HCT116 (cell line): ENCODE results near the gene CCN5. TPM values are rescaled to one million over a fixed set of nuclear protein-coding genes. Genes with fewer than 3 reads are reported as not detected.

Source experiments
- ATAC-seq: fragments of 200-7000 bp; cut with Tn5 transposase; 2 replicates; pipeline ENCODE4 v1.9.1; 2020; ENCODE audit warnings: mild to moderate bottlenecking, moderate library complexity
- BruUV-seq: library from RNA; stranded (reverse); fragments of 400-500 nt; replicated peaks from 2 replicates; lab custom pipeline; 2021; lab: Mats Ljungman, UMichigan
- CTCF ChIA-PET: fragments of 300-600 bp; sonication (Branson Sonifier 250); formaldehyde crosslinking; loops from one replicate; lab custom pipeline; 2021; ENCODE audit warnings: antibody characterized with exemption; lab: Charles Lee
- POLR2A ChIA-PET: fragments of 300-600, 350-600 bp; sonication (Branson Sonifier 250); formaldehyde crosslinking; loops from one replicate; lab custom pipeline; 2021; ENCODE audit warnings: antibody characterized with exemption; lab: Charles Lee
- RAD21 ChIA-PET, 2 experiments: fragments of 300-600 bp; sonication (Branson Sonifier 250); formaldehyde crosslinking; loops; one replicate each; lab custom pipeline; 2023; ENCODE audit warnings: low total read pairs in 2 of 2; ENCODE audit not compliant: uncharacterized antibody in 2 of 2, unreplicated experiment in 2 of 2, low non-redundant PET in 1 of 2; lab: Charles Lee
- DNase-seq: peaks from one replicate; pipeline ENCODE4 v3.0.0-alpha.2; 2010; ENCODE audit warnings: low read depth, low spot score
- H2AFZ ChIP-seq: fragments of 200-600 bp; shearing (Covaris generic), sonication (generic); 2 replicates; pipeline ENCODE4 v1.6.1; 2017; ENCODE audit warnings: low read depth, mixed run types, mixed read lengths, antibody characterized with exemption, low read length; ENCODE audit not compliant: poor library complexity, severe bottlenecking
- H3K27ac ChIP-seq: 2 replicates; pipeline ENCODE4 v1.5.1; 2012; ENCODE audit warnings: low read depth, low read length
- H3K27me3 ChIP-seq: fragments of 200-600 bp; sonication (generic); 2 replicates; pipeline ENCODE4 v1.6.1; 2016; ENCODE audit warnings: mixed run types, low read length, mixed read lengths; ENCODE audit not compliant: insufficient read depth
- H3K36me3 ChIP-seq, 2 experiments: fragments of 200-500 bp in 1 of 2; fragments of 200-600 bp in 1 of 2; sonication (Bioruptor generic) in 1 of 2; sonication (generic) in 1 of 2; 2 replicates each; pipeline versions ENCODE4 v1.5.1 to v1.6.1; 2014 to 2016; ENCODE audit warnings: low read length in 2 of 2, inconsistent platforms in 1 of 2, mixed read lengths in 1 of 2, mixed run types in 1 of 2; ENCODE audit not compliant: insufficient read depth in 2 of 2, control insufficient read depth in 1 of 2
- H3K4me1 ChIP-seq, 2 experiments: fragments of 200-600 bp in 1 of 2; sonication (generic) in 1 of 2; 2 replicates each; pipeline versions ENCODE4 v1.5.1 to v1.6.1; 2012 to 2017; ENCODE audit warnings: low read length in 2 of 2, inconsistent platforms in 1 of 2, mild to moderate bottlenecking in 1 of 2, mixed read lengths in 1 of 2, mixed run types in 1 of 2, moderate library complexity in 1 of 2; ENCODE audit not compliant: insufficient read depth in 2 of 2, control insufficient read depth in 1 of 2
- H3K4me2 ChIP-seq: fragments of 200-600 bp; sonication (generic); 2 replicates; pipeline ENCODE4 v1.6.1; 2017; ENCODE audit warnings: mixed run types, low read length, mixed read lengths
- H3K4me3 ChIP-seq, 2 experiments: fragments of 200-600 bp in 1 of 2; sonication (generic) in 1 of 2; replicated peaks in 1 of 2; 2 replicates each; pipeline ENCODE4 v1.5.1; 2011 to 2016; ENCODE audit warnings: low read length in 2 of 2, control low read depth in 1 of 2, low read depth in 1 of 2, mild to moderate bottlenecking in 1 of 2, mixed read lengths in 1 of 2, mixed run types in 1 of 2
- H3K79me2 ChIP-seq: fragments of 200-600 bp; sonication (generic); 2 replicates; pipeline ENCODE4 v1.6.1; 2017; ENCODE audit warnings: mild to moderate bottlenecking, mixed run types, low read length, moderate library complexity, mixed read lengths; ENCODE audit not compliant: insufficient read depth
- H3K9ac ChIP-seq: fragments of 200-600 bp; sonication (generic); 2 replicates; pipeline ENCODE4 v1.6.1; 2016; ENCODE audit warnings: low read length, mixed read lengths
- H3K9me2 ChIP-seq: fragments of 200-600 bp; sonication (generic), shearing (Covaris generic); 2 replicates; pipeline ENCODE4 v1.6.1; 2017; ENCODE audit warnings: mixed run types, mild to moderate bottlenecking, moderate library complexity; ENCODE audit not compliant: insufficient read depth
- H3K9me3 ChIP-seq, 2 experiments: fragments of 200-500 bp in 1 of 2; fragments of 200-600 bp in 1 of 2; sonication (Bioruptor generic) in 1 of 2; sonication (generic) in 1 of 2; 2 replicates each; pipeline ENCODE4 v1.6.1; 2014 to 2017; ENCODE audit warnings: low read length in 2 of 2, mixed read lengths in 2 of 2, inconsistent platforms in 1 of 2, low read depth in 1 of 2, mild to moderate bottlenecking in 1 of 2, mixed run types in 1 of 2, moderate library complexity in 1 of 2; ENCODE audit not compliant: control insufficient read depth in 1 of 2, insufficient read depth in 1 of 2
- H4K20me1 ChIP-seq: fragments of 200-600 bp; sonication (generic), shearing (Covaris generic); 2 replicates; pipeline ENCODE4 v1.6.1; 2017; ENCODE audit warnings: mixed run types, mild to moderate bottlenecking, moderate library complexity; ENCODE audit not compliant: insufficient read depth
- CBX3 ChIP-seq: IDR thresholded peaks from 2 replicates; pipeline ENCODE4 v1.6.1; 2012; ENCODE audit warnings: low read depth
- EGR1 ChIP-seq: IDR thresholded peaks from 2 replicates; pipeline ENCODE4 v1.6.1; 2012; ENCODE audit warnings: low read depth
- ELF1 ChIP-seq: IDR thresholded peaks from 2 replicates; pipeline ENCODE4 v1.6.1; 2012; ENCODE audit warnings: low read depth, borderline replicate concordance
- EZH2 ChIP-seq: fragments of 200-600 bp; sonication (generic); IDR thresholded peaks from 2 replicates; pipeline ENCODE4 v1.6.1; 2017; ENCODE audit warnings: antibody characterized with exemption, mixed run types
- EZH2phosphoT487 ChIP-seq: fragments of 200-600 bp; IDR thresholded peaks from 2 replicates; pipeline ENCODE4 v1.6.1; 2018; ENCODE audit warnings: antibody characterized with exemption, borderline replicate concordance
- MAX ChIP-seq: IDR thresholded peaks from 2 replicates; pipeline ENCODE4 v1.6.1; 2012
- POLR2AphosphoS5 ChIP-seq: IDR thresholded peaks from 2 replicates; pipeline ENCODE4 v1.6.1; 2011; ENCODE audit warnings: mild to moderate bottlenecking, low read depth, low read length, moderate library complexity
- SIN3A ChIP-seq: IDR thresholded peaks from 2 replicates; pipeline ENCODE4 v1.6.1; 2012; ENCODE audit warnings: low read depth
- YY1 ChIP-seq: IDR thresholded peaks from 2 replicates; pipeline ENCODE4 v1.6.1; 2011; ENCODE audit warnings: low read length, low read depth, moderate library complexity, mild to moderate bottlenecking; ENCODE audit not compliant: insufficient replicate concordance; ENCODE audit errors: extremely low read depth
- ZBTB33 ChIP-seq: IDR thresholded peaks from 2 replicates; pipeline ENCODE4 v1.6.1; 2011; ENCODE audit warnings: mild to moderate bottlenecking, low read length, moderate library complexity; ENCODE audit not compliant: insufficient replicate concordance; ENCODE audit errors: extremely low read depth
- intact Hi-C: fragments of 100-400 bp; cut with micrococcal nuclease; formaldehyde crosslinking; loops from 2 replicates; pipeline ENCODE4 v1.10.0; 2022
- total RNA-seq: library from RNA; stranded (reverse); gene quantifications from one replicate; pipeline ENCODE4 v1.2.1, GENCODE V29; 2021; ENCODE audit not compliant: unreplicated experiment
- TF ChIP-seq, protein P1 (sequence below): IDR thresholded peaks from 2 replicates; pipeline ENCODE4 v1.6.1; 2012

Gene CCN5
- total RNA-seq, 1 experiment from 2014 or later = 0.20 TPM

DNA sequence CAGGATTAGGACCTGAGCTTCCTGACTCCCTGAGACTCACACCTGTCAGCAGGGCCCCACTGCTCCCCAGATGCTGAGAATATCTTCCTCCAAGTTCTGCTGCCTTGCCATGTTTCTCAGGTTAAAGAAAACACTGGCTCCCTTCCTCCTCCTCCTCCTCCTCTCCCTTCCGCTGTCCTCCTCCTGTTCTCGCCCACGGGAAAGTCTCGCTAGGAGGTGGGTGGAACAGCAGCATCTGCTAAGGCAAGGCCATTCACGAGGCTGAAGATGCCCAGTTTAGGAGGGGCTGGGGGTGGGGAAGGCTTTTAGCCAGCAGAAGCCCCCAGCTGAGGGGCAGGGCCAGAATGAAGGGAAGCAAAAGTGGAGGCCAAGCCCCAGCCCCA lies 54.3 kb downstream of the CCN5 start:
- Histone ChIP-seq H3K27ac (no peak overlapping the region), H3K4me3 (no peak overlapping the region), H3K9me3 (no peaks in the 10 kb centered on the region), H3K79me2 (no peaks in the 10 kb centered on the region), H2AFZ (no peak overlapping the region), H3K9me2 (no peaks in the 10 kb centered on the region), H3K27me3 (peaks cover 71% of the 10 kb centered on the region), H3K4me2 (no peak overlapping the region)
- no TSS peak for BruUV-seq
- intact Hi-C loops = no loop called here
- POLR2A ChIA-PET = no interaction called here
- DNase-seq = no peak
- no peak for ATAC-seq
- TF ChIP-seq SIN3A = no peak
- no peak for TF ChIP-seq CBX3
- no peak for TF ChIP-seq EZH2phosphoT487
- TF ChIP-seq POLR2AphosphoS5 = no peak
- TF ChIP-seq YY1 = no peak
- TF ChIP-seq ZBTB33 = no peak
- no peak for TF ChIP-seq EGR1
- no peak for TF ChIP-seq ELF1
- no peak for TF ChIP-seq EZH2
- TF ChIP-seq MAX = no peak
- TF ChIP-seq, protein P1, sequence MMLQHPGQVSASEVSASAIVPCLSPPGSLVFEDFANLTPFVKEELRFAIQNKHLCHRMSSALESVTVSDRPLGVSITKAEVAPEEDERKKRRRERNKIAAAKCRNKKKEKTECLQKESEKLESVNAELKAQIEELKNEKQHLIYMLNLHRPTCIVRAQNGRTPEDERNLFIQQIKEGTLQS = no peak
- TF ChIP-seq, all 23 proteins: peak for 0
- RAD21 ChIA-PET = no interaction called here
- H4K20me1 ChIP-seq = no peaks in the 10 kb centered on the region
- H3K9ac ChIP-seq = no peak overlapping the region
- no peaks in the 10 kb centered on the region for H3K36me3 ChIP-seq
- CTCF ChIA-PET = no interaction called here
- H3K4me1 ChIP-seq = 0 out of 4 replicates have a peak, but pooled peaks cover 0 to 8% of the 10 kb centered on the region in 2 experiments
